Neural progenitor cell (in vitro differentiated cells): ENCODE results near the gene TSNAXIP1. TPM values are rescaled to one million over a fixed set of nuclear protein-coding genes. Genes with fewer than 3 reads are reported as not detected.

Experiments
- DNase-seq: peaks from one replicate; pipeline ENCODE4 v3.0.0-alpha.2; 2016; ENCODE audit warnings: low spot score
- H2AFZ ChIP-seq: fragments of 200-600 bp; sonication (generic); replicated peaks from 2 replicates; pipeline ENCODE4 v1.6.1; 2016; ENCODE audit warnings: antibody characterized with exemption
- H3F3A ChIP-seq: fragments of 200-600 bp; sonication (generic); 2 replicates; pipeline ENCODE4 v1.6.1; 2016; ENCODE audit warnings: antibody characterized with exemption, low read depth
- H3K27ac ChIP-seq: fragments of 200-600 bp; sonication (generic); 2 replicates; pipeline ENCODE4 v1.5.1; 2016; ENCODE audit warnings: mild to moderate bottlenecking
- H3K27me3 ChIP-seq: fragments of 200-600 bp; sonication (generic); 2 replicates; pipeline ENCODE4 v1.6.1; 2016; ENCODE audit warnings: mild to moderate bottlenecking, moderate library complexity
- H3K36me3 ChIP-seq: fragments of 200-600 bp; sonication (generic); 2 replicates; pipeline ENCODE4 v1.5.1; 2016
- H3K4me1 ChIP-seq: fragments of 200-600 bp; sonication (generic); 2 replicates; pipeline ENCODE4 v1.6.1; 2016; ENCODE audit warnings: mixed run types
- H3K4me2 ChIP-seq: fragments of 200-600 bp; sonication (generic); 2 replicates; pipeline ENCODE4 v1.6.1; 2016
- H3K4me3 ChIP-seq: fragments of 200-600 bp; sonication (generic); 2 replicates; pipeline ENCODE4 v1.5.1; 2016
- H3K79me2 ChIP-seq: fragments of 200-600 bp; sonication (generic); 2 replicates; pipeline ENCODE4 v1.6.1; 2016; ENCODE audit warnings: low read depth
- H3K9ac ChIP-seq: fragments of 200-600 bp; sonication (generic); 2 replicates; pipeline ENCODE4 v1.6.1; 2016
- H3K9me3 ChIP-seq: fragments of 200-600 bp; sonication (generic); 2 replicates; pipeline ENCODE4 v1.5.1; 2016; ENCODE audit warnings: low read depth
- H4K20me1 ChIP-seq: fragments of 200-600 bp; sonication (generic); 2 replicates; pipeline ENCODE4 v1.6.1; 2016; ENCODE audit warnings: low read depth
- H3K27ac Mint-ChIP-seq: 3 replicates; pipeline ENCODE4 v1.8.0; 2021; ENCODE audit warnings: mixed read lengths
- H3K27me3 Mint-ChIP-seq: 2 replicates; pipeline ENCODE4 v1.8.0; 2022; ENCODE audit warnings: low read depth, mild to moderate bottlenecking, inconsistent platforms, moderate library complexity, mixed read lengths; ENCODE audit not compliant: insufficient read depth
- H3K36me3 Mint-ChIP-seq: 3 replicates; pipeline ENCODE4 v1.8.0; 2021; ENCODE audit warnings: mixed read lengths
- H3K4me1 Mint-ChIP-seq: 3 replicates; pipeline ENCODE4 v1.8.0; 2021; ENCODE audit warnings: mixed read lengths
- H3K4me3 Mint-ChIP-seq: 3 replicates; pipeline ENCODE4 v1.8.0; 2021; ENCODE audit warnings: mild to moderate bottlenecking, moderate library complexity, mixed read lengths
- H3K9me3 Mint-ChIP-seq: 3 replicates; pipeline ENCODE4 v1.8.0; 2020; ENCODE audit warnings: mixed read lengths
- CTCF ChIP-seq: fragments of 200-600 bp; sonication (generic); IDR thresholded peaks from 2 replicates; pipeline ENCODE4 v1.5.1; 2017; ENCODE audit warnings: antibody characterized with exemption, mild to moderate bottlenecking
- EZH2 ChIP-seq: fragments of 200-600 bp; sonication (generic); IDR thresholded peaks from 2 replicates; pipeline ENCODE4 v1.6.1; 2017; ENCODE audit warnings: antibody characterized with exemption, mild to moderate bottlenecking, moderate library complexity
- EZH2phosphoT487 ChIP-seq: fragments of 200-600 bp; sonication (generic); IDR thresholded peaks from 2 replicates; pipeline ENCODE4 v1.6.1; 2017; ENCODE audit warnings: antibody characterized with exemption
- total RNA-seq: library from RNA; depleted of rRNA; stranded (reverse); fragments of >200 nt; gene quantifications from 2 replicates; pipeline ENCODE4 v1.2.3, GENCODE V29; 2015; ENCODE audit warnings: low replicate concordance

TSNAXIP1 gene
- total RNA-seq, 1 donor from 2014 or later, result 2.9 TPM

GRCh38 chr16:67822511-67822910, 15.8 kb downstream of the TSNAXIP1 start:
- peaks cover 9% of the 10 kb centered on the region for H3K36me3 Mint-ChIP-seq
- no peak overlapping the region for H3K27ac Mint-ChIP-seq
- H4K20me1 ChIP-seq, result no peaks in the 10 kb centered on the region
- DNase-seq, result no peak
- H2AFZ ChIP-seq, result no peak overlapping the region
- H3K4me1 Mint-ChIP-seq, result no peaks in the 10 kb centered on the region
- H3K9me3 Mint-ChIP-seq, result no peaks in the 10 kb centered on the region
- H3K36me3 ChIP-seq, result no peaks in the 10 kb centered on the region
- H3K27ac ChIP-seq, result no peak overlapping the region
- H3K4me1 ChIP-seq, result peaks cover 7% of the 10 kb centered on the region
- H3K9me3 ChIP-seq, result no peaks in the 10 kb centered on the region
- TF ChIP-seq EZH2, result no peak
- no peak for TF ChIP-seq CTCF
- TF ChIP-seq EZH2phosphoT487, result no peak
- H3K79me2 ChIP-seq, result no peaks in the 10 kb centered on the region
- H3K27me3 ChIP-seq, result no peaks in the 10 kb centered on the region
- H3K27me3 Mint-ChIP-seq, result peaks cover 2% of the 10 kb centered on the region
- no peak overlapping the region for H3K4me3 ChIP-seq
- no peak overlapping the region for H3K4me3 Mint-ChIP-seq
- no peak overlapping the region for H3K4me2 ChIP-seq
- no peaks in the 10 kb centered on the region for H3F3A ChIP-seq
- H3K9ac ChIP-seq, result no peak overlapping the region

- peaks cover 2% of the 10 kb centered on the region for H3K27me3 Mint-ChIP-seq
- TF ChIP-seq EZH2phosphoT487 (no peak), EZH2 (no peak), CTCF (no peak)
- Histone ChIP-seq H3K9ac (no peak overlapping the region), H3K27ac (peak overlapping the region; percentile 13), H3F3A (no peaks in the 10 kb centered on the region), H3K4me2 (peak overlapping the region; percentile 18), H3K9me3 (no peaks in the 10 kb centered on the region), H3K27me3 (no peaks in the 10 kb centered on the region), H3K4me3 (no peak overlapping the region), H3K36me3 (no peaks in the 10 kb centered on the region), H3K4me1 (peaks cover 7% of the 10 kb centered on the region), H4K20me1 (no peaks in the 10 kb centered on the region), H2AFZ (no peak overlapping the region), H3K79me2 (no peaks in the 10 kb centered on the region)
- H3K9me3 Mint-ChIP-seq, result no peaks in the 10 kb centered on the region
- DNase-seq, result peak; percentile 32
- no peak overlapping the region for H3K27ac Mint-ChIP-seq
- no peaks in the 10 kb centered on the region for H3K4me1 Mint-ChIP-seq
- H3K36me3 Mint-ChIP-seq, result peaks cover 9% of the 10 kb centered on the region
- no peak overlapping the region for H3K4me3 Mint-ChIP-seq
Measured at GRCh38 chr16:67825119-67825518, 18.4 kb downstream of the TSNAXIP1 start.

GRCh38 chr16:67825906-67826305, 19.2 kb downstream of the TSNAXIP1 start:
- Histone ChIP-seq H3K27ac (no peak overlapping the region), H3K9ac (no peak overlapping the region), H3K9me3 (no peaks in the 10 kb centered on the region), H3K79me2 (no peaks in the 10 kb centered on the region), H3K4me2 (no peak overlapping the region), H2AFZ (no peak overlapping the region), H3K27me3 (no peaks in the 10 kb centered on the region), H3F3A (no peaks in the 10 kb centered on the region), H3K4me1 (peaks cover 7% of the 10 kb centered on the region), H3K36me3 (no peaks in the 10 kb centered on the region), H4K20me1 (no peaks in the 10 kb centered on the region), H3K4me3 (no peak overlapping the region)
- H3K9me3 Mint-ChIP-seq, result no peaks in the 10 kb centered on the region
- H3K4me3 Mint-ChIP-seq, result no peak overlapping the region
- H3K4me1 Mint-ChIP-seq, result no peaks in the 10 kb centered on the region
- no peak overlapping the region for H3K27ac Mint-ChIP-seq
- H3K27me3 Mint-ChIP-seq, result peaks cover 2% of the 10 kb centered on the region
- no peak for DNase-seq
- TF ChIP-seq EZH2phosphoT487 (no peak), CTCF (no peak), EZH2 (no peak)
- peaks cover 9% of the 10 kb centered on the region for H3K36me3 Mint-ChIP-seq
